NCI-H1436 (cell line): ENCODE results near the gene YTHDF1.

Experiments used
- DNase-seq: peaks from one replicate; lab custom pipeline; 2025; lab: John Stamatoyannopoulos, UW

Gene YTHDF1

DNA sequence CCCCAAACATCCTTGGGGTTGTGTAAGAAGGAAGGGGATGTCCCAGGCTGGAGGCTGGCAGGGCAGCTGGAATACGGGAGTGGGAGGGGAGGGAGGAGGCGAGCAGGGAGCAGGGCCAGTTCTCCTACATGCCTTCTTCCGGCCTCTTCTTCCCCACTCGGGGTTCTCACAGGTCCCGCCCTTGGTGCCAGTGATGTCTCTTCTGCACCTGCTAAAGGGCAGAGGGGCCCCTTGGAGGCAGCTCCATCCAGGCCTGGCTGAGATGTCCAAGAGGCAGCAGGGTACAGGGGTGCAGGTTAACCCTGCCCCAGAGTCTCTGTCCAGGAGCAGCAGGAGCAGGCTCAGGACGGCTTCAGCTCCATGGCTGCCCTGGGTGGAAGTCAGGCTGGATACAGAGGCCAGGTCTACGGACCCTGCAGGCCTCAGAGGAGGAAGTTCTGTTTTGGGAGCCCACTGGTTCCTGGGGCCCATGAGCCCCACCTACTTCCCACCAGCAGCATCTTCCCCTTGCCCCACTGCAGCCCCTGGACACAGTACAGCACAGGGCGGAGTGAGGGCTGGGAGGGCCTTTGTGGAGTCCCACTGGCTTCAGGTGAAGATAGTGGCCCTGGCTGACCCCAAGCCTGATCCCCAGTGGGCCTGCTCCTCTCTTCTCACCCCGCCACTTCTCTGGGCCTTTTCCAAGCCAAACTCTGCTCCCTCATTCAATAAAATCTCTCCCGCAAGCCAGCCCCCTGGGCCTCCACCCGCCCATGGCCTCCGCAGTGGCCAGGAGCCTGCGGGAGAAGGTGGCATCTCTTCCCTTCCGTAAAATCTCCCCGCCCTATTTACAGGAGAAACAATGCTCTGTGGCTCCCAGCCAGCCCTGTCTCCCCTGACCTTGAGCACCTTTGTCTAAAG, 60.4 kb downstream of the YTHDF1 start:
- DNase-seq: no peak

DNA sequence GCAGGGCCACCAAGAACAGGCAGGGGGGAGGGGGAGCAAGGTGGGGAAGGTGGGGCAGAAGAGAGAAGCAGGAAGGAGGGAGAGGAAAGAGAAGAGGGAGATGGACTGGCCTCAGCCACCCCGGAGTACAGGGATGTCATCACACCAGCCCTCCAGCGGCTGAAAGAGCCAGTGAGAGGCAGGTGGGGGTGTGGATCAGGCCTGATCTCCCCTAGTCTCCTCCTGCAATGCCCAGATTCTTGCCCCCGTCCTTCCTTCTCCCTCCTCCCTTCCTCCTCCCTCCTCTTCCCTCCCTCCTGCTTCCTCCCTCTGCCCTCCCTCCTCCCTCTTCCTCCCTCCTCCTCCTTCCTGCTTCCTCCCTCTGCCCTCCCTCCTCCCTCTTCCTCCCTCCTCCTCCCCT, 61.5 kb downstream of the YTHDF1 start:
- DNase-seq: no peak

DNA sequence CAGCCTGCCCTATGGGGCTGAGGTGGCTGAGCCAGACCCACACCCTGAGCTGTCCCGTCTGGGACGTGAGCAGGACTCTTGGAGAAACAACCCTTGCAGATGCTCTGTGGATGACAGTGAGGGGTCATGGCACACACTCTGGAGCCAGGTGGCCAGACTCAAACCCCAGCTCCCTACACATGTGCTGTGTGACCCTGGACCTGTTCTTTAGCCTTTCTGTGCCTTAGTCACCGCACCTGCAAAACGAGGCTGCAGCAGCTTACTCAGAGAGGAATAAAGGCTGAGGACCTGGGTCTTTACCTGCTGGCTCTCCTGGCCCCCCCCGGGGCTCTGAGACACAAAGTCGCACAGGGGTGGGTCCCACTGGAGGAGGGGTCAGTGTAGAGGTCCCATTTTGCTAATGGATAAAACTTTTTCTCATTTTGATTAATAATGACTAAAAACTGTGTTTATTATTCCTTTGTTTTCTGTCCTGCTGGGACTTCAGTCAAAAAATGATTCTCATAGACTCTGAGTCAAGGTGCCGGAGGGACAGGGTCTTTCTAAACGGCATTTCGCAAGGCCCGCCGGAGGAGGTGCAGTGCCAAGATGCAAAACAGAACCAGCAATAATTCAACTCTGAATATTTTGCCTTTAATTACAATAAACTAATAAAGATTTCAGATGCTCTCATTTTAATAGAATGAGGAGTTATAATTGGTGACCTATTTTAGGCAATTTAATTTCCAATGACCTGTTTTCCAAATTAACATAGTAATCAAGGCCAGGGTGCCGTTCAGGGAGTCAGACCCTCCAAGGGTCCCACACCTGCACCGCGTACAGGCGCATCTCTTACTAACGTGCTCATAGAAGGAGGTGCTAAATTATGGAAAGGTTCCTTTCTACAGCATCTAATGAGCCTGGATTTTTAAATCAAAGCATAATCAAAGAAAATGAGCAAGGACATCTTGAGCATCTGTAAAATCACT, 62.4 kb downstream of the YTHDF1 start:
- no peak for DNase-seq

DNA sequence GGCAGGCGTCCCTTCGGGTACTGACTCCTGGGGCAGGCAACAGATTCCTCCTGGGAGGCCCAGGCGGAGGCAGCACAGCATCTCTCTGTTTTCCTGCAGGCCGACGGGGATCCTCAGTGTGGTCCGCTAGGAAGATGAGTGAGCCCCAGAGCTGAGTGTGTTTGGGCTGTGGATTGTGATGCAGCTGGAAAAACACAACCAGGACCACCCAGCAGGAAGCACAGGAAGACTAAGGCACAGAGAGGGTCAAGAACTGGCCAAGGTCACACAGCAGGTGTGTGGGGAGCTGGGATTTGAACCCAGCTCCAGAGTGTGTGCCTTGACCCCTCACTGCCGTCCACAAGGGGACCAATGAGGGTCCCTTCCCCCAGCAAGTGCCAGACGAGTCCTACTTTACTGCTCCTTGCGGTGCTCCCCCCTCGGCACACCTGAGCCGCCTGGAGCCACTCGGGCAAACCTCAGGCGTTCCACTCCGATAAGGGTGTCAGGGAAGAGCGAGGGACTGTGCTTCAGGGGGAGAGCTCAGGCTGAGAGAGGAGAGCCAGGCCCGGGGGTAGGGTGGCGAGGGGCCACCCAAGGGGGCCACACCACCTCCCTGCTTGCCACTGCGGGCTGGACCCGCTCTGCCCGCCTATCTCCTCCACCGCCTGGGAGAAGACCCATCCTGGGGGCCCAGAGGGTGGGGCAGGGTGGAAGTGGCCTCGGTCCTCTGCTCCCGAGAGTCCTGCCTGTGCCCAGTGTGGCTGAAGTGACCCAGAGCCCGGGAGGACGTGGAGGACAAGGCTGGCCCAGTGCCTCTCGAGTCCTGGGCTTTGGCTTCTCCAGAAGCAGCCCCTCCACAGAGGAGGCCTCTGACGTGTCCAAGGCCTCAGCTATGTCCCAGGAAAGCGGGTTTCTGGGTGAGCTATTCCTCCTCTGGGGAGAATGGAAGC, 63.3 kb downstream of the YTHDF1 start:
- no peak for DNase-seq

DNA sequence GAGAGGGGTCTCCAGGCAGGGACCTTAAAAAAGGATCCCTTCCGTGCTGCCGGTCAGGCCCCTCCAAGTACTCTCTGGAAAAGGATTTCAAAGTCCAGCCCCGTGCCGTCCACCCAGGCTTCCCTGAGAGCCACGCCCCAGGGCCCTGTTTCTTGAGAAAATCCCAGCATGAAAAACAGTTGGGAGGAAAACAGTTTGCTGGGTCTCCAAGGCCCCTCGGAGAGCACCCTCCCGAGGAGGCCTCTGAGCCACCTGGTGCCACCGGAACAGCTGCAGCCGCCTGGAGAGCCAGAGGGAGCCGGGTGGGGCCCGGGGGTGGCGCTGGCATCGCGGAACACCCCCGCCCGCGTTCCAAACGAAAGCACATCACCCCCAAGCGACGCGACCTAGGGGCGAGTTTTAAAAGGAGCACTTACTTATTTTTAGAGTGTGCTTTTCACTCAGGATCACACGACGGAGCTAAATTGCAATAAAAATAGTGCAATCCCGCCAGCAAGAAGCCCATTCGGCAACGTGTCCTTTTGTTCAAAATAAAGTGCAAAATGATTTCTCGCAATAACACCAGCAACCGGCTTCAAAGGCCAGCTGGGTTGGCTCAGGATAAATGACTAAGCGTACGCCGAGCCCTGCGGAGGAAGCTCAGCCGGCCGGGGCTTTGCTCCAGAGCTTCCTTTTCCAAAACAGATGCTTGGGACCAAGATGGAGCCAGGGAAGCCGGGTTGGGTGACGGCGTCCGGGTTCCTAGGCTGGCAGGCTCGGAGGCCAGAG, 64.2 kb downstream of the YTHDF1 start:
- no peak for DNase-seq

DNA sequence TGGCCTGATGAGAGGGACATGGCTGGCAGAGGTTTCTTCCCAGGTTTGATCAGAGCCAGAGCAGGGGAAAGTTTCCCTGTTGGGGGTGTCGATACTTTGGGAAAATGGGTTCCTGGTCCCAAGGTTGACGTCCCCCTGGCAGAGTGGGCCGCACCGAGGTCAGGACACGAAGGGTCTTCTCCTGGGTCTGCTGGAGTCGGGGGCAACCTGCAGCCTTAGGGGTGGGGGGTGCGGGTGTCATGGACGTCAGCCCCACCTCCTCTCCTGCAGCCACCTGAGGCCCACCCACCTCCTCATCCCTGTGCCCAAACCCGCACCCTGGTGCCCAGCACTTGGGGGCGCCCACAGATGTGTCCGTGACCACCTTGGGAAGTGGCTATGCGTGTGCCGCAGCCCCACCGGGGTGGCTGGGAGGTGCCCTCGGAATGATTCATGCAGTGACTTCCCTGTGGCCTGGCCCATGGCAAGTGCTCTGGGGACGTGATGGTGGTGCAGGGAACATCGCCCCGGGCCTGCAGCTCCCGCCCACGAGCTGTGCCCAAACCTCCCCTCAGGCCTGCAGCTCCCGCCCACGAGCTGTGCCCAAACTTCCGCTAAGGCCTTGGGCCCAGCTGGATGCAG, 64.9 kb downstream of the YTHDF1 start:
- DNase-seq: no peak

DNA sequence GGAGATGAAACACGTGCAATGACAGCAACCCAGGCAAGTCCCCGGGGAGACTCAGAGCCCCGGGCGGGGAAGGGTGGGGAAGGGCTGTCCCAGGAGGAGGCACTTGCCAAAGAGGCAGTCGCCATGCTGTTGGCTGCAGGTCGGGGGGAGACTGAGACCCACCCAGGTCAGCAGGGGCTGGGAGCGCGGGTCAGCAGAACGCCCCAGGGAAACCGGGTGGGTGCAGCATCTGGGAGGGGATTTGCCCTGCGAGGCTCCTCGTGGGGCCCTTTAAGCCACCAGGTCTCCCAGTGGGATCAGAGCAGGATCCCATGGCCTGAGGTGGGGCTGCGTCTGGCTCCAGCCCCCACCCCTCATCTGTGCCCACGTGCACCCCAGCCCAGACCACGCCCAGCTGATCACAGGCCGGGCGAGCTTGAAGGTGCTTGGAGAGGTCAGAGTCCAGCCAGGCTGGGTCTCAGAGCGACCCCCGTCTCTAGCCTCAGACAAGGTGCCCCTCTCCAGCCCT, 65.5 kb downstream of the YTHDF1 start:
- no peak for DNase-seq

DNA sequence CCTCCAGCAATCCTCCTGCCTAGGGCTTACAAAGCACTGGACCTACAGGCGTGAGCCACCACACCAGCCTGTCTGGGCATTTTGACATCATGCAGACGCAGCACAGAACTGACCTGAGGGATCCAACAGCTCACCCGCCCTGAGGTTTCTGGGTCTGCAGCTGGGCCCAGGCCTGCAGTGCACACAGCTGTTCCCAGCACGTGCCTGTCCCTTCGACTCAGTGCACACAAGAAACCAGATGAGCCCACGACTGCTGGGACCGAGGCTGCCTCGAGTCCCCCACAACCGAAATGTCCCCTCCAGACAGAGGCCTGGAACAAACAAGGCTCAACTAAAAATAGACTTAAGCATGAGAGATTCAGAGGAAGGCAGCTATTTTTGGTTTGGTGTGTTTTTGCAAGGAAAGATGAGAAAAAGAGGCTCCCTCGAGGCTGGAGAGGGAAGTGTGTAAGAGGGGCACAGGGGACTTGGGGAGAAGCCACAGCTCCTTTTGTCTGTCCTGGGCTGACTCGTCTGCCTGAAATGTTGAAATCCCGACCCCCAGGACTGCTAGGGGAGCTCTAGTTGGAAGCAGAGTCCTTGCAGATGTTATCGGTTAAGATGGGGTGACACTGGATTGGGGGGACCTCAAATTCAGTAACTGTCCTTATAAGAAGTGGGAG, 66.3 kb downstream of the YTHDF1 start:
- DNase-seq: no peak

DNA sequence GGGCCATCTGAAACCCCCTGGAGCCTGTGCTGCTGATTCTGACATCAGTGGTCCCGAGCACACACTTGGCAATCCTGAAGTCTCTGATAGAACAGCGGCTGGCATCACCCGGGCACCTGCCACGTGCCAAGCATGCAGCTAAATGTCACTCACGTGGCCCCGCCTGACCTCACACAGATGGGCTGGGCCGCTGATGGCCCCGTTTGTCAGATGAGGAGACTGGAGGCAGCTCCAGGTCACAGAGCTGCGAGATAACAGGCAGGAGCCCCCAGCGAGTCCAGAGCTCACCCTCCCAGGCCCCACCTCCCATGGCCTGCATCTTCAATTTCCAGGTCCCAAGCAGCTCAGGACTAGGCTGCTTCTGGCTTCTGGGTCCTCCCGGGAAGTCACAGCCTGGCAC, 67.2 kb downstream of the YTHDF1 start:
- DNase-seq: no peak

DNA sequence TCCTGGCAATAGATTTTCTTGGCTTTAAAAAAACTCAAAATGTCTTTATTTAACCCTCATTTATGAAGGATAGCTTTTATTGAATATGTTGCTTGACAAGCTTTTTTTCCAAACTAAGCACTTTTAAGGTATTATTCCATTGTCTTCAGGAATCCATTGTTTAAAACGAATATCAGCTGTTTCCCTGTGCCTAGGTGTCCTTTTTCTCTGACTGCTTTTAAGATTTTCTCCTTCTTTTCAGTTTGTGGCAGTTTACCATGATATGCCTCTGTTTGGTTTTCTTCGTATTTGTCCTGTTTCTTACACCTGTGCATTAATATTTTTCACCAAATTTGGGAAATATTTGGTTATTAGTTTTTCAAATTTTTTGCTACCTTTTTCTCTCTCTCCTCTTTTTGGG, 68.4 kb downstream of the YTHDF1 start:
- DNase-seq: no peak
